IMR-90 (cell line): Measurements from ENCODE around the gene ZNF268. TPM values are rescaled to one million over a fixed set of nuclear protein-coding genes. Genes with fewer than 3 reads are reported as not detected.

Experiments used
- ATAC-seq: fragments of 200-7000 bp; cut with Tn5 transposase; 2 replicates; pipeline ENCODE4 v1.9.1; 2020; ENCODE audit warnings: low read depth, mild to moderate bottlenecking, moderate library complexity
- BruUV-seq: library from RNA; stranded (reverse); fragments of 400-500 nt; replicated peaks from 2 replicates; lab custom pipeline; 2021; lab: Mats Ljungman, UMichigan
- CTCF ChIA-PET: fragments of 300-600 bp; formaldehyde crosslinking; extraction: SDS; loops from one replicate; lab custom pipeline; 2021; ENCODE audit warnings: antibody characterized with exemption; lab: Yijun Ruan, JAX
- POLR2A ChIA-PET: fragments of 300-600 bp; sonication (Branson Sonifier 250); formaldehyde crosslinking; loops from one replicate; lab custom pipeline; 2022; ENCODE audit warnings: antibody characterized with exemption; ENCODE audit not compliant: unreplicated experiment; lab: Charles Lee
- DNase-seq: peaks from one replicate; pipeline ENCODE4 v3.0.0; 2013
- H2AFZ ChIP-seq: replicated peaks from 2 replicates; pipeline ENCODE3; 2013; ENCODE audit warnings: low read length, mild to moderate bottlenecking; ENCODE audit not compliant: poor library complexity
- H2AK5ac ChIP-seq: 2 replicates; pipeline ENCODE4 v1.6.1; 2013; ENCODE audit warnings: low read depth, low read length, inconsistent platforms
- H2AK9ac ChIP-seq: replicated peaks from 2 replicates; pipeline ENCODE3; 2013; ENCODE audit warnings: mild to moderate bottlenecking, low read depth, low read length, moderate library complexity; ENCODE audit not compliant: poor library complexity
- H2BK120ac ChIP-seq: 2 replicates; pipeline ENCODE4 v1.6.1; 2013; ENCODE audit warnings: low read depth, low read length, inconsistent platforms
- H2BK15ac ChIP-seq: 3 replicates; pipeline ENCODE4 v1.6.1; 2013; ENCODE audit warnings: low read depth, low read length, inconsistent platforms
- H2BK20ac ChIP-seq: 2 replicates; pipeline ENCODE4 v1.6.1; 2013; ENCODE audit warnings: low read depth, mild to moderate bottlenecking, inconsistent platforms, low read length, moderate library complexity
- H2BK5ac ChIP-seq: 2 replicates; pipeline ENCODE4 v1.6.1; 2013; ENCODE audit warnings: mild to moderate bottlenecking, low read depth, low read length, inconsistent platforms; ENCODE audit not compliant: poor library complexity, severe bottlenecking
- H3K14ac ChIP-seq: replicated peaks from 2 replicates; pipeline ENCODE4 v1.6.1; 2013; ENCODE audit warnings: low read depth, low read length, inconsistent platforms
- H3K18ac ChIP-seq: 2 replicates; pipeline ENCODE4 v1.6.1; 2013; ENCODE audit warnings: low read depth, low read length, control low read depth
- H3K23ac ChIP-seq: 2 replicates; pipeline ENCODE4 v1.6.1; 2013; ENCODE audit warnings: low read depth, low read length, inconsistent platforms
- H3K27ac ChIP-seq: 2 replicates; pipeline ENCODE4 v1.5.1; 2013; ENCODE audit warnings: mild to moderate bottlenecking, control low read depth, low read length; ENCODE audit not compliant: insufficient read depth
- H3K27me3 ChIP-seq: 2 replicates; pipeline ENCODE4 v1.6.1; 2013; ENCODE audit warnings: low read length; ENCODE audit not compliant: control insufficient read depth, insufficient read depth
- H3K36me3 ChIP-seq: 2 replicates; pipeline ENCODE4 v1.6.1; 2013; ENCODE audit warnings: low read length, mixed read lengths; ENCODE audit not compliant: control insufficient read depth, insufficient read depth
- H3K4ac ChIP-seq: 2 replicates; pipeline ENCODE4 v1.6.1; 2013; ENCODE audit warnings: low read depth, low read length, inconsistent platforms
- H3K4me1 ChIP-seq: 2 replicates; pipeline ENCODE4 v1.6.1; 2013; ENCODE audit warnings: low read length, mixed read lengths; ENCODE audit not compliant: control insufficient read depth, insufficient read depth
- H3K4me2 ChIP-seq: 2 replicates; pipeline ENCODE4 v1.6.1; 2013; ENCODE audit warnings: low read depth, mild to moderate bottlenecking, control low read depth, low read length, moderate library complexity
- H3K4me3 ChIP-seq: 2 replicates; pipeline ENCODE4 v1.5.1; 2013; ENCODE audit warnings: low read depth, mild to moderate bottlenecking, control low read depth, low read length, moderate library complexity; ENCODE audit not compliant: insufficient read depth
- H3K56ac ChIP-seq: 2 replicates; pipeline ENCODE4 v1.6.1; 2013; ENCODE audit warnings: low read length, inconsistent platforms; ENCODE audit not compliant: insufficient read depth; ENCODE audit errors: extremely low read depth
- H3K79me1 ChIP-seq, 2 experiments: 2 replicates each; pipeline ENCODE4 v1.6.1; 2013; ENCODE audit warnings: low read length in 2 of 2, inconsistent platforms in 1 of 2, low read depth in 1 of 2
- H3K9ac ChIP-seq: 2 replicates; pipeline ENCODE4 v1.6.1; 2013; ENCODE audit warnings: low read depth, low read length, control low read depth
- H3K9me1 ChIP-seq: 2 replicates; pipeline ENCODE4 v1.6.1; 2013; ENCODE audit warnings: low read length, inconsistent platforms; ENCODE audit not compliant: insufficient read depth
- H3K9me3 ChIP-seq: 2 replicates; pipeline ENCODE4 v1.6.1; 2013; ENCODE audit warnings: low read length; ENCODE audit not compliant: control insufficient read depth, insufficient read depth
- H4K20me1 ChIP-seq: 2 replicates; pipeline ENCODE4 v1.6.1; 2013; ENCODE audit warnings: low read length, inconsistent platforms; ENCODE audit not compliant: insufficient read depth
- H4K5ac ChIP-seq: 2 replicates; pipeline ENCODE4 v1.6.1; 2013; ENCODE audit warnings: mild to moderate bottlenecking, low read depth, low read length, control low read depth
- H4K8ac ChIP-seq, 2 experiments: 2 replicates each; pipeline ENCODE4 v1.6.1; 2013; ENCODE audit warnings: low read depth in 2 of 2, low read length in 2 of 2, control low read depth in 1 of 2, inconsistent platforms in 1 of 2
- H4K91ac ChIP-seq: 2 replicates; pipeline ENCODE4 v1.6.1; 2013; ENCODE audit warnings: low read depth, low read length, inconsistent platforms; ENCODE audit not compliant: insufficient read depth
- BHLHE40 ChIP-seq: fragments of 150-350 bp; IDR thresholded peaks from 2 replicates; pipeline ENCODE4 v1.6.1; 2016; ENCODE audit warnings: mild to moderate bottlenecking, low read depth, low read length
- CEBPB ChIP-seq: IDR thresholded peaks from 2 replicates; pipeline ENCODE4 v1.6.1; 2012; ENCODE audit warnings: low read depth, low read length, improper control_type of control experiment
- CHD1 ChIP-seq: IDR thresholded peaks from 2 replicates; pipeline ENCODE4 v1.6.1; 2012; ENCODE audit warnings: low read depth, low read length, improper control_type of control experiment
- FOS ChIP-seq: fragments of 150-350 bp; IDR thresholded peaks from 2 replicates; pipeline ENCODE4 v1.6.1; 2016; ENCODE audit warnings: low read depth, low read length
- MAFK ChIP-seq: IDR thresholded peaks from 2 replicates; pipeline ENCODE4 v1.6.1; 2012; ENCODE audit warnings: low read depth, low read length, improper control_type of control experiment
- MAZ ChIP-seq: IDR thresholded peaks from 2 replicates; pipeline ENCODE4 v1.6.1; 2012; ENCODE audit warnings: low read depth, mild to moderate bottlenecking, low read length, improper control_type of control experiment, moderate library complexity, borderline replicate concordance
- POLR2A ChIP-seq: IDR thresholded peaks from 2 replicates; pipeline ENCODE4 v1.6.1; 2012; ENCODE audit warnings: mild to moderate bottlenecking, low read depth, low read length
- RCOR1 ChIP-seq: IDR thresholded peaks from 2 replicates; pipeline ENCODE4 v1.6.1; 2012; ENCODE audit warnings: mild to moderate bottlenecking, low read length, improper control_type of control experiment; ENCODE audit not compliant: insufficient replicate concordance
- SMC3 ChIP-seq: fragments of 150-350 bp; IDR thresholded peaks from 2 replicates; pipeline ENCODE4 v1.6.1; 2016; ENCODE audit warnings: low read depth, mild to moderate bottlenecking, antibody characterized with exemption, low read length, moderate library complexity
- WGBS, 2 experiments: methylation state at CpG; one replicate each; pipeline versions ENCODE4 v1.1.5 to v1.1.7; 2013; ENCODE audit warnings: missing lambda C conversion rate in 2 of 2; ENCODE audit not compliant: insufficient read length in 1 of 2; ENCODE audit errors: extremely low coverage in 2 of 2; 5-methylcytosine and 5-hydroxymethylcytosine counted together
- dilution Hi-C: fragments of 300-500 bp; cut with HindIII; formaldehyde crosslinking; loops from one replicate; pipeline ENCODE4 v1.14.3; 2018; ENCODE audit warnings: low sequenced_read_pairs; ENCODE audit not compliant: unreplicated experiment
- in situ Hi-C: fragments of 300-500 bp; cut with MboI; formaldehyde crosslinking; loops from 3 replicates; pipeline ENCODE4 v1.14.3; 2019; ENCODE audit warnings: low sequenced_read_pairs, inconsistent platforms, mixed read lengths
- intact Hi-C: fragments of 100-400 bp; cut with micrococcal nuclease; formaldehyde crosslinking; loops from 2 replicates; pipeline ENCODE4 v1.10.0; 2022
- polyA plus RNA-seq, 3 experiments: library from polyadenylated mRNA; depleted of rRNA; stranded (reverse); fragments of >200 nt; gene quantifications; 2 replicates each; pipeline ENCODE4 v1.2.3, GENCODE V29; 2012; ENCODE audit warnings: low replicate concordance in 1 of 3
- total RNA-seq: library from RNA; depleted of rRNA; stranded (reverse); fragments of >200 nt; gene quantifications from 2 replicates; pipeline ENCODE4 v1.2.3, GENCODE V29; 2012
- TF ChIP-seq, protein P1 (sequence below): conservative IDR thresholded peaks from 2 replicates; pipeline ENCODE4 v1.5.1; 2012; ENCODE audit warnings: mild to moderate bottlenecking, low read depth, low read length, improper control_type of control experiment
- TF ChIP-seq, protein P2 (sequence below): fragments of 150-350 bp; IDR thresholded peaks from 2 replicates; pipeline ENCODE4 v1.6.1; 2016; ENCODE audit warnings: low read depth, mild to moderate bottlenecking, low read length, moderate library complexity, borderline replicate concordance

The ZNF268 gene
- total and polyA plus RNA-seq, 2 of the 4 experiments (the other 2 are of a cell fraction): 6.7 to 54.5 TPM

DNA sequence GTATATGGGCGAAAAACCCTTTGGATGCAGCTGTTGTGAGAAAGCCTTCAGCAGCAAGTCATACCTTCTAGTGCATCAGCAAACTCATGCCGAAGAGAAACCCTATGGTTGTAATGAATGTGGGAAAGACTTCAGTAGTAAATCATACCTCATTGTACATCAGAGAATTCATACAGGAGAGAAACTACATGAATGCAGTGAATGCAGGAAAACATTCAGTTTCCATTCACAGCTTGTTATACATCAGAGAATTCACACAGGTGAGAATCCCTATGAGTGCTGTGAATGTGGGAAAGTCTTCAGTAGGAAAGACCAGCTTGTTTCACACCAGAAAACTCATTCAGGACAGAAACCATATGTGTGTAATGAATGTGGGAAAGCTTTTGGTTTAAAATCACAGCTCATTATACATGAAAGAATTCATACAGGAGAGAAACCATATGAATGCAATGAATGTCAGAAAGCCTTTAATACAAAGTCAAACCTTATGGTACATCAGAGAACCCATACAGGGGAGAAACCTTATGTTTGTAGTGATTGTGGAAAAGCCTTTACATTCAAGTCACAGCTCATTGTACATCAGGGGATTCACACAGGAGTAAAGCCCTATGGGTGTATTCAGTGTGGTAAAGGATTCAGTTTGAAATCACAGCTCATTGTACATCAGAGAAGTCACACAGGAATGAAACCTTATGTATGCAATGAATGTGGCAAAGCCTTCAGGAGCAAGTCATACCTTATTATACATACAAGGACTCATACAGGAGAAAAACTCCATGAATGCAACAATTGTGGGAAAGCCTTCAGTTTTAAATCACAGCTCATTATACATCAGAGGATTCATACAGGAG, 21.4 kb downstream of the ZNF268 start:
- CTCF ChIA-PET: no interaction called here
- H3K9me3 ChIP-seq: peaks cover 54% of the 10 kb centered on the region
- no peak overlapping the region for H2AK5ac ChIP-seq

More for the DNA sequence above, 21.4 kb downstream of the ZNF268 start:
- POLR2A ChIA-PET: no interaction called here
- Histone ChIP-seq H2BK5ac (no peak overlapping the region), H4K20me1 (no peaks in the 10 kb centered on the region), H2BK120ac (no peak overlapping the region), H3K9ac (no peak overlapping the region), H3K4me2 (no peak overlapping the region), H4K8ac (no peak overlapping the region), H3K27ac (no peak overlapping the region), H2BK15ac (no peak overlapping the region), H3K27me3 (no peaks in the 10 kb centered on the region), H3K4me1 (no peaks in the 10 kb centered on the region), H3K14ac (no peak overlapping the region), H3K9me1 (no peaks in the 10 kb centered on the region), H2AFZ (no peak overlapping the region), H2AK9ac (no peak overlapping the region), H2BK20ac (no peak overlapping the region), H3K56ac (no peak overlapping the region), H4K91ac (no peak overlapping the region), H3K36me3 (peaks cover 23% of the 10 kb centered on the region), H3K79me1 (peaks cover 0 to 3% of the 10 kb centered on the region in 2 experiments; a peak in 1 of 4 replicates), H4K5ac (no peak overlapping the region), H3K4ac (no peak overlapping the region), H3K18ac (no peak overlapping the region), H3K4me3 (no peak overlapping the region), H3K23ac (no peak overlapping the region)
- dilution Hi-C loops: no loop called here
- no peak for TF ChIP-seq MAFK
- TF ChIP-seq POLR2A: no peak
- no peak for TF ChIP-seq SMC3
- no peak for TF ChIP-seq FOS
- TF ChIP-seq, protein P1, sequence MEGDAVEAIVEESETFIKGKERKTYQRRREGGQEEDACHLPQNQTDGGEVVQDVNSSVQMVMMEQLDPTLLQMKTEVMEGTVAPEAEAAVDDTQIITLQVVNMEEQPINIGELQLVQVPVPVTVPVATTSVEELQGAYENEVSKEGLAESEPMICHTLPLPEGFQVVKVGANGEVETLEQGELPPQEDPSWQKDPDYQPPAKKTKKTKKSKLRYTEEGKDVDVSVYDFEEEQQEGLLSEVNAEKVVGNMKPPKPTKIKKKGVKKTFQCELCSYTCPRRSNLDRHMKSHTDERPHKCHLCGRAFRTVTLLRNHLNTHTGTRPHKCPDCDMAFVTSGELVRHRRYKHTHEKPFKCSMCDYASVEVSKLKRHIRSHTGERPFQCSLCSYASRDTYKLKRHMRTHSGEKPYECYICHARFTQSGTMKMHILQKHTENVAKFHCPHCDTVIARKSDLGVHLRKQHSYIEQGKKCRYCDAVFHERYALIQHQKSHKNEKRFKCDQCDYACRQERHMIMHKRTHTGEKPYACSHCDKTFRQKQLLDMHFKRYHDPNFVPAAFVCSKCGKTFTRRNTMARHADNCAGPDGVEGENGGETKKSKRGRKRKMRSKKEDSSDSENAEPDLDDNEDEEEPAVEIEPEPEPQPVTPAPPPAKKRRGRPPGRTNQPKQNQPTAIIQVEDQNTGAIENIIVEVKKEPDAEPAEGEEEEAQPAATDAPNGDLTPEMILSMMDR: no peak
- TF ChIP-seq BHLHE40: no peak
- TF ChIP-seq MAZ: no peak
- TF ChIP-seq, protein P2, sequence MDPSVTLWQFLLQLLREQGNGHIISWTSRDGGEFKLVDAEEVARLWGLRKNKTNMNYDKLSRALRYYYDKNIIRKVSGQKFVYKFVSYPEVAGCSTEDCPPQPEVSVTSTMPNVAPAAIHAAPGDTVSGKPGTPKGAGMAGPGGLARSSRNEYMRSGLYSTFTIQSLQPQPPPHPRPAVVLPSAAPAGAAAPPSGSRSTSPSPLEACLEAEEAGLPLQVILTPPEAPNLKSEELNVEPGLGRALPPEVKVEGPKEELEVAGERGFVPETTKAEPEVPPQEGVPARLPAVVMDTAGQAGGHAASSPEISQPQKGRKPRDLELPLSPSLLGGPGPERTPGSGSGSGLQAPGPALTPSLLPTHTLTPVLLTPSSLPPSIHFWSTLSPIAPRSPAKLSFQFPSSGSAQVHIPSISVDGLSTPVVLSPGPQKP: no peak
- TF ChIP-seq CEBPB: no peak
- TF ChIP-seq CHD1: no peak
- no peak for TF ChIP-seq RCOR1
- ATAC-seq: no peak
- in situ Hi-C loops: no loop called here
- whole genome bisulfite sequencing, 2 experiments: no CpG with 5 or more reads among the region's 2 CpGs
- DNase-seq: no peak
- intact Hi-C loops: no loop called here
- no TSS peak for BruUV-seq
